ENCODE results near the gene COMMD6. TPM values are rescaled to one million over a fixed set of nuclear protein-coding genes. Genes with fewer than 3 reads are reported as not detected.

Gene COMMD6
- total RNA-seq, 1 experiment from 2014 or later, result 384 TPM

DNA sequence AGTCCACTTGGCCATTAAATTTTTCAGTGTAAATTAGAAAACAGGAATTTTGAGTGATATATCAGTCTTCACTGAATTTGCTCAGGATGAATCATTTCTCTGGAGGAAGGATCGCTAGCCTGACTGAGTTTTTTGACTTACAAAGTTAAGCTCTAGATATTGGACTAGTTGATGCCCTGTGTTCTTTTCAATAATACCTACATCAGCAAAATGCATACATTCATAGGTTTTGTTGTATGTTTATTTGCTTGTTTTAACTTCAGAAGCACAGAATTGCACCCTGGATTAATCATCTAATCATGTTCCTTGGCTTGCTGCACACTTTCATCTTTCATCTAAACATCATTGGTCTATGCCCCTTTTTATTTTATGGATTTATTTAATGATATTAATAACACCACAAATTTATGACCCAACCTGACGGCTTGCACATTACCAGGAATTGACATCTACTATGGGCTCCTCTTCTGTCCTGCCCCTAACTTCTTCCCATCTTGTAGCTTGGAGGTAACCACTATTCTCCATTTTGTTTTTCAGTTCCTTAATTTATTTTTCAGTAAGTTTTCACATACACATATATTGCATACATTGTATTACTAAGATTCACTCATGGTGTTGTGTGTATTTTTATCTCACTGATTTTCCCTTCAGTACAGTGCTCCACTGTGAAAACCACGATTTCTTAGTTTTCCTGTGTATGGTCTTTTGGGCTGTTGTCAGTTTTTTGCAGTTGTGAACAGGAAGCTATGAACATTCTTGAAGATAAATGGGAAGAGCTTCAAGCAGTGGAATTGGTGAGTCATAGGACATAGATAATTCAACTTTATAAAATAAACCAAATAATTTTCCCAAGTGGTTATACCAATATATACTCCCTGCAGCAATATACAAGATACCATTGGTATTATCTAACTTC is 23.3 kb downstream of the COMMD6 start:
- no peaks in the 10 kb centered on the region for H3K36me3 ChIP-seq (ENCODE audit: insufficient read depth, low read length)
- H3K27me3 ChIP-seq (ENCODE audit: low read length), result no peaks in the 10 kb centered on the region
- no peak overlapping the region for H3K27ac ChIP-seq (ENCODE audit: low read length)
- peaks cover 8% of the 10 kb centered on the region for H3K4me1 ChIP-seq (ENCODE audit: low read length)
- H3K9me2 ChIP-seq (replicated peaks; ENCODE audit: insufficient read depth, low read length), result no peaks in the 10 kb centered on the region
- no peak overlapping the region for H3K4me3 ChIP-seq (ENCODE audit: low read length)
- H3K9me3 ChIP-seq (ENCODE audit: low read length), result no peaks in the 10 kb centered on the region
- H3K9ac ChIP-seq (ENCODE audit: low read length), result no peak overlapping the region
- no peak overlapping the region for H3K4me2 ChIP-seq (ENCODE audit: low read depth, low read length, poor library complexity, severe bottlenecking)
- H2AFZ ChIP-seq (ENCODE audit: low read length), result no peak overlapping the region
- H3K79me2 ChIP-seq (ENCODE audit: low read length), result no peaks in the 10 kb centered on the region
- DNase-seq, result no peak
- no peaks in the 10 kb centered on the region for H4K20me1 ChIP-seq (ENCODE audit: insufficient read depth, low read depth, low read length)

- Histone ChIP-seq H2AFZ (ENCODE audit: low read length) (no peak overlapping the region), H3K4me2 (ENCODE audit: low read depth, low read length, poor library complexity, severe bottlenecking) (no peak overlapping the region)
- DNase-seq, result no peak
These were observed 24.4 kb downstream of the COMMD6 start for GRCh38 chr13:75513271-75513670.

DNA sequence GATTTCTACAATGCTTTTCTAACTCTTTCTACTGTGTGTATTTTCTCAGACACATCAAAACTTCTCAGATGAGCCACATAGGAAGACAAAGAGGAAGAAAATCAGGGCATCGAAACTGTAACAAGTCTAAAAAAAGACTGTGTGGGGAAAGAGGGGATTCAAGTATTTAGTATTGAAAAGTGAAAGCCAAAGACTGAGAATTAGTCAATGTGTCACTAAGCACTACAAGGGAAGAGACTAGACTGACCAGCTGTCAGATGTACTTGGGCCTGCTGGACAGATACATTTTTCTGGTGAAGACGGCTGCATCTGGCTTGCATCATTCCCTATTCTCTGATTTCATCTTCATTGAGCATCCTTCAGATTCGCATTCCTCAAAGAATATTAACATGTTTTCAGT is 25.4 kb downstream of the COMMD6 start:
- H4K20me1 ChIP-seq (ENCODE audit: insufficient read depth, low read depth, low read length), result no peaks in the 10 kb centered on the region
- no peak overlapping the region for H3K9ac ChIP-seq (ENCODE audit: low read length)
- peaks cover 15% of the 10 kb centered on the region for H3K4me1 ChIP-seq (ENCODE audit: low read length)
- no peaks in the 10 kb centered on the region for H3K9me3 ChIP-seq (ENCODE audit: low read length)
- H3K4me3 ChIP-seq (ENCODE audit: low read length), result no peak overlapping the region
- H2AFZ ChIP-seq (ENCODE audit: low read length), result no peak overlapping the region
- no peak for DNase-seq
- H3K9me2 ChIP-seq (replicated peaks; ENCODE audit: insufficient read depth, low read length), result no peaks in the 10 kb centered on the region
- no peaks in the 10 kb centered on the region for H3K36me3 ChIP-seq (ENCODE audit: insufficient read depth, low read length)
- H3K79me2 ChIP-seq (ENCODE audit: low read length), result no peaks in the 10 kb centered on the region
- H3K27me3 ChIP-seq (ENCODE audit: low read length), result no peaks in the 10 kb centered on the region
- H3K4me2 ChIP-seq (ENCODE audit: low read depth, low read length, poor library complexity, severe bottlenecking), result no peak overlapping the region
- no peak overlapping the region for H3K27ac ChIP-seq (ENCODE audit: low read length)

More at GRCh38 chr13:75513271-75513670, 24.4 kb downstream of the COMMD6 start:
- no peaks in the 10 kb centered on the region for H3K36me3 ChIP-seq (ENCODE audit: insufficient read depth, low read length)
- no peak overlapping the region for H3K9ac ChIP-seq (ENCODE audit: low read length)
- H3K9me3 ChIP-seq (ENCODE audit: low read length), result no peaks in the 10 kb centered on the region
- no peaks in the 10 kb centered on the region for H3K79me2 ChIP-seq (ENCODE audit: low read length)
- no peak overlapping the region for H3K4me3 ChIP-seq (ENCODE audit: low read length)
- H3K9me2 ChIP-seq (replicated peaks; ENCODE audit: insufficient read depth, low read length), result no peaks in the 10 kb centered on the region
- peaks cover 8% of the 10 kb centered on the region for H3K4me1 ChIP-seq (ENCODE audit: low read length)
- H3K27ac ChIP-seq (ENCODE audit: low read length), result no peak overlapping the region
- H4K20me1 ChIP-seq (ENCODE audit: insufficient read depth, low read depth, low read length), result no peaks in the 10 kb centered on the region
- H3K27me3 ChIP-seq (ENCODE audit: low read length), result no peaks in the 10 kb centered on the region

DNA sequence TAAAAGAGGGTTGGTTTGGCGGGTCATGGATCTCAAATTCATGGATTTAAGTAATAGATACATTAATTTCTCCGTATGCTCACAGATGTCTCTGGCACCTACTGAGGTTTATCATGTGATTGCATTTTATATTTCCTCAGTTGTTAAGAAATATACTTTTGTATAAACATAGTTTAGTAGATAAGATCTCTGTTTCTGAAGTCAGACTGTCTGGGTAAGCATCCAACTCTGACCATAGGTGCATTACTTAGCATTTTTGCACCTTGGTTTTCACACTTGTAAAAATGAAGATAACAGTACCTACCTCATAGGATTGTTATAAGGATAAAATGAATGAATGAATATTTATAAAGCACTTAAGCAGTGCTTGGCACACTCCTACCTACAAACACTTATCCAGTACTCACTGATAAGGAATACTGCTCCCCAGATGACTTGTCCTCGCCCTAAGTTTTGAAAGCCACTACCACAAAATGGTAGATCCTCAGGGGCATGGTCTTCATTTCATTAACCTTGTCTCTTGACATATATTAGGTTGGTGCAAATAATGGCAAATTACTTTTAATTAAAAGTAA is 26.5 kb downstream of the COMMD6 start:
- H3K9ac ChIP-seq (ENCODE audit: low read length), result no peak overlapping the region
- H3K36me3 ChIP-seq (ENCODE audit: insufficient read depth, low read length), result no peaks in the 10 kb centered on the region
- H3K9me3 ChIP-seq (ENCODE audit: low read length), result no peaks in the 10 kb centered on the region
- no peak overlapping the region for H3K4me3 ChIP-seq (ENCODE audit: low read length)
- H3K27ac ChIP-seq (ENCODE audit: low read length), result no peak overlapping the region
- no peak overlapping the region for H2AFZ ChIP-seq (ENCODE audit: low read length)
- DNase-seq, result no peak
- no peak overlapping the region for H3K4me2 ChIP-seq (ENCODE audit: low read depth, low read length, poor library complexity, severe bottlenecking)
- peaks cover 17% of the 10 kb centered on the region for H3K4me1 ChIP-seq (ENCODE audit: low read length)
- H3K27me3 ChIP-seq (ENCODE audit: low read length), result no peaks in the 10 kb centered on the region
- H4K20me1 ChIP-seq (ENCODE audit: insufficient read depth, low read depth, low read length), result no peaks in the 10 kb centered on the region
- no peaks in the 10 kb centered on the region for H3K9me2 ChIP-seq (replicated peaks; ENCODE audit: insufficient read depth, low read length)
- no peaks in the 10 kb centered on the region for H3K79me2 ChIP-seq (ENCODE audit: low read length)

DNA sequence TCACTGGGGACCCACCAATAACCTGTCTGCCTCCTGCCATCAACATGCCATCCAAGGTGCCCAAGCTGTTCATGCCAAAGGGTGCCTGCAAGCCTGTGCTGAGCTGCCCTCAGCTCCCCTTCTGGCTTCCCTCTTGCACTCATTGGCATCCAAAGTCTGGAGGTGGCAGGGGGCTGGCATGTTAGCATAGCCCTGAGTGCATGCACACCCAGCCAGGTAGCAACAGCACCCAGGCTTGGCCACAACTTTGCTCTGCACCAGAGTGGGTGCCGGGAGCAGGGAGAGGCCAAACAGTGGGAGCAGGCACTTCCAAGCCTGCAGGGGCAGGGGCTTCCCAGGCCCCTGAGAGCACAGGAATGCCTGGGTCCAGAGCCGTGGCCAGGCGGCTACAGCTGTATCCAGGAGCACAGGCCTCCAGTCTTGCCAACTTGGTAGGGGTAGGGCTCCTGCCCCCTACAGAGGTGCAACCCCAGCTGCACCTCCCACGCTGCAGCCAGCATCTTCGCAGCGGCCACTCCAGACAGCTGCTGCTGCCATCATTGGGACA is 29.6 kb downstream of the COMMD6 start:
- H3K4me2 ChIP-seq (ENCODE audit: low read depth, low read length, poor library complexity, severe bottlenecking), result no peak overlapping the region
- H3K9ac ChIP-seq (ENCODE audit: low read length), result no peak overlapping the region
- no peaks in the 10 kb centered on the region for H3K9me2 ChIP-seq (replicated peaks; ENCODE audit: insufficient read depth, low read length)
- no peaks in the 10 kb centered on the region for H3K27me3 ChIP-seq (ENCODE audit: low read length)
- no peak for DNase-seq
- no peak overlapping the region for H3K4me3 ChIP-seq (ENCODE audit: low read length)
- H3K79me2 ChIP-seq (ENCODE audit: low read length), result no peaks in the 10 kb centered on the region
- H2AFZ ChIP-seq (ENCODE audit: low read length), result no peak overlapping the region
- H3K9me3 ChIP-seq (ENCODE audit: low read length), result no peaks in the 10 kb centered on the region
- H3K4me1 ChIP-seq (ENCODE audit: low read length), result peaks cover 17% of the 10 kb centered on the region
- H4K20me1 ChIP-seq (ENCODE audit: insufficient read depth, low read depth, low read length), result no peaks in the 10 kb centered on the region
- no peaks in the 10 kb centered on the region for H3K36me3 ChIP-seq (ENCODE audit: insufficient read depth, low read length)
- no peak overlapping the region for H3K27ac ChIP-seq (ENCODE audit: low read length)

GRCh38 chr13:75507027-75508001 is 30.3 kb downstream of the COMMD6 start:
- Histone ChIP-seq H3K27me3 (ENCODE audit: low read length) (no peaks in the 10 kb centered on the region), H3K4me2 (ENCODE audit: low read depth, low read length, poor library complexity, severe bottlenecking) (no peak overlapping the region), H3K27ac (ENCODE audit: low read length) (no peak overlapping the region), H4K20me1 (ENCODE audit: insufficient read depth, low read depth, low read length) (no peaks in the 10 kb centered on the region), H2AFZ (ENCODE audit: low read length) (no peak overlapping the region), H3K9me2 (replicated peaks; ENCODE audit: insufficient read depth, low read length) (no peaks in the 10 kb centered on the region), H3K4me3 (ENCODE audit: low read length) (no peak overlapping the region), H3K4me1 (ENCODE audit: low read length) (peaks cover 15% of the 10 kb centered on the region), H3K9me3 (ENCODE audit: low read length) (no peaks in the 10 kb centered on the region), H3K9ac (ENCODE audit: low read length) (no peak overlapping the region), H3K79me2 (ENCODE audit: low read length) (no peaks in the 10 kb centered on the region), H3K36me3 (ENCODE audit: insufficient read depth, low read length) (no peaks in the 10 kb centered on the region)
- peak; percentile 74 for DNase-seq

- Histone ChIP-seq H3K27ac (ENCODE audit: low read length) (no peak overlapping the region), H3K9me3 (ENCODE audit: low read length) (no peaks in the 10 kb centered on the region), H4K20me1 (ENCODE audit: insufficient read depth, low read depth, low read length) (no peaks in the 10 kb centered on the region), H3K9ac (ENCODE audit: low read length) (no peak overlapping the region), H3K36me3 (ENCODE audit: insufficient read depth, low read length) (no peaks in the 10 kb centered on the region), H2AFZ (ENCODE audit: low read length) (no peak overlapping the region), H3K27me3 (ENCODE audit: low read length) (no peaks in the 10 kb centered on the region), H3K79me2 (ENCODE audit: low read length) (no peaks in the 10 kb centered on the region), H3K9me2 (replicated peaks; ENCODE audit: insufficient read depth, low read length) (no peaks in the 10 kb centered on the region), H3K4me1 (ENCODE audit: low read length) (peaks cover 10% of the 10 kb centered on the region), H3K4me2 (ENCODE audit: low read depth, low read length, poor library complexity, severe bottlenecking) (no peak overlapping the region), H3K4me3 (ENCODE audit: low read length) (no peak overlapping the region)
- DNase-seq, result no peak
These were observed 31.6 kb downstream of the COMMD6 start for GRCh38 chr13:75506018-75506417.
